Nephron progenitor cell (in vitro differentiated cells): ENCODE measurements around the gene UFL1.

Experiments used
- DNase-seq: peaks from one replicate; pipeline ENCODE4 v3.0.0; 2021
- H3K27ac Mint-ChIP-seq: 2 replicates; pipeline ENCODE4 v1.8.0; 2021; ENCODE audit warnings: mild to moderate bottlenecking, moderate library complexity, mixed read lengths
- H3K27me3 Mint-ChIP-seq: 2 replicates; pipeline ENCODE4 v1.8.0; 2021; ENCODE audit warnings: mild to moderate bottlenecking, low read depth, mixed read lengths; ENCODE audit not compliant: poor library complexity
- H3K36me3 Mint-ChIP-seq: 2 replicates; pipeline ENCODE4 v1.8.0; 2021; ENCODE audit warnings: low read depth, mixed read lengths
- H3K4me1 Mint-ChIP-seq: 2 replicates; pipeline ENCODE4 v1.8.0; 2021; ENCODE audit warnings: mixed read lengths
- H3K4me3 Mint-ChIP-seq: 2 replicates; pipeline ENCODE4 v1.8.0; 2021; ENCODE audit warnings: mild to moderate bottlenecking, moderate library complexity, mixed read lengths
- H3K9me3 Mint-ChIP-seq: 2 replicates; pipeline ENCODE4 v1.8.0; 2021; ENCODE audit warnings: mild to moderate bottlenecking, moderate library complexity, mixed read lengths
- CTCF ChIP-seq: fragments of 200-600 bp; sonication (generic); IDR thresholded peaks from 2 replicates; pipeline ENCODE4 v1.5.0; 2021; ENCODE audit warnings: antibody characterized with exemption

Gene UFL1

DNA sequence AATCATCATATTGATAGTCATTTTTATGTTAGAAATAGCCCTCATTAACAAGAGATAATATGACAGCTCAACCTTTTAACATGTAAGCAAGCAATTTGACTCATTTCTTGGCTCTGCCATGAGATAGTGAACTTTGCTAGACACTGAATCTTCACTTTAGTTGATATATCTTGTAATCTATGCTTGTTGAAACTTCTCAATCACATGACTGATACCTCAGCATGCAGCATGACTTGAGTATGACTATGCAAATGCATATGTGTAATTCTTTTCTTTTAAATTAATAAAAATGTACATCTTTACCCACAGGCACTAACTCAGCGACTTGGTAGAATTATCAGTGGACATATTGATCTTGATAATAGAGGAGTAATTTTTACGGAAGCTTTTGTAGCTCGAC lies 6.6 kb downstream of the UFL1 start:
- peaks cover 5% of the 10 kb centered on the region for H3K4me1 Mint-ChIP-seq
- no peak for DNase-seq
- TF ChIP-seq CTCF: no peak
- H3K4me3 Mint-ChIP-seq: no peak overlapping the region
- H3K9me3 Mint-ChIP-seq: peaks cover 4% of the 10 kb centered on the region
- H3K27me3 Mint-ChIP-seq: no peaks in the 10 kb centered on the region
- H3K27ac Mint-ChIP-seq: no peak overlapping the region
- peaks cover 75% of the 10 kb centered on the region for H3K36me3 Mint-ChIP-seq

DNA sequence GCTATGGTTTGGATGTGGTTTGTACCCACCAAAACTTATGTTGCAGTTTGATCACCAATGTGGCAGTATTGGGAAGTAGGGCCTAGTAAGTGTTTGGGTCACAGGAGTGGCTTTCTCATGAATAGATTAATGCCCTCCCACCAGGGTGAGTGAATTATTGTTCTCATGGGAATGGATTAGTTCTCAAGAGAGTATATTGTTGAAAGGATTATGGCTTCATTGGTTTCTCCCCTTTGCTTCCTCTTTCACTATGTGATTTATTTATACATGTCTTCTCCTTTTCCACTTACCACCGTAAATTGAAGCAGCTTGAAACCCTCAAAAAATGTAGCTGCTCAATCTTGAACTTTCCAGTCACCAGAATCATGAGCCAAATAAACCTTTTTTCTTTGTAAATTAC lies 10.8 kb downstream of the UFL1 start:
- no peaks in the 10 kb centered on the region for H3K27me3 Mint-ChIP-seq

DNA sequence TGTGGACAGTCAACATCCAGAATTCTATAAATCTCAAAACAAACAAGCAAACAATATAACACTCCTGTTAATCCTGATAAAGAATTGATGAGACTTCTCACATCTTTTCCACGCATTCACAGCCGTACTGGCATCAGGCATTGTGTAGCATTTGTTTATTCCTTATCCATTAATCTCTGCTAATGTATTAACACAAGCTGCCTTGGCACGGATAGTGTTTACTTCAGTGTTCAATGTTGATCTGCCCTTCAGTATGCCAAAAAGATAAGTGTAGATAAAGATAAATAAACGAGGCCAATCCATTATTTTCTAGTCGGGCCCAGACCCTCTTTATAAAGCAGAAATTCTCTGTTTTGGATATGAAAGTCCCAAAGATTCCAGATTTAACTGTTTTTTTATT lies 16.1 kb downstream of the UFL1 start:
- Mint-ChIP-seq H3K4me3 (no peak overlapping the region), H3K36me3 (peaks cover 37% of the 10 kb centered on the region), H3K27ac (no peak overlapping the region), H3K4me1 (no peaks in the 10 kb centered on the region), H3K9me3 (no peaks in the 10 kb centered on the region), H3K27me3 (no peaks in the 10 kb centered on the region)
- no peak for DNase-seq
- TF ChIP-seq CTCF: no peak

More for the DNA sequence above, 10.8 kb downstream of the UFL1 start:
- no peak for TF ChIP-seq CTCF
- Mint-ChIP-seq H3K4me1 (no peaks in the 10 kb centered on the region), H3K9me3 (peaks cover 4% of the 10 kb centered on the region), H3K4me3 (no peak overlapping the region), H3K36me3 (peaks cover 67% of the 10 kb centered on the region), H3K27ac (no peak overlapping the region)
- DNase-seq: no peak

DNA sequence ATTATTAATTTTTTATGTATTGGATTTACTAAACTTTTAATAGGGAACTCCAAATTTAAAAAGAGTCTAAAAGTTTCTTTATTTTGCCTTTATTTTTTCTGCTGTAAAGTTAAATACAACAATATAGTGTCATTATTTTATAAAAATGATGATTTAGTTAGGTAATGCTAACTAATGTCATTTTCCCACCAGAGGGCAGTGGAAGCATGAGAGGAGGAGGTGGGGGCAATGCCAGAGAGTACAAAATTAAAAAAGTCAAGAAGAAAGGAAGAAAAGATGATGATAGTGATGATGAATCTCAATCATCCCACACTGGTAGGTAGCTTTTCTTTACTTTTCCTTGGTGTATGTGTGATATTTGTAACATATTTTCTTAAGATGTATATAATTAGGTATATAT lies 21.1 kb downstream of the UFL1 start:
- H3K4me1 Mint-ChIP-seq: no peaks in the 10 kb centered on the region
- H3K4me3 Mint-ChIP-seq: no peak overlapping the region
- H3K27ac Mint-ChIP-seq: no peak overlapping the region
- no peak for DNase-seq
- peaks cover 41% of the 10 kb centered on the region for H3K36me3 Mint-ChIP-seq
- H3K27me3 Mint-ChIP-seq: no peaks in the 10 kb centered on the region
- no peaks in the 10 kb centered on the region for H3K9me3 Mint-ChIP-seq
- TF ChIP-seq CTCF: peak; percentile 8

GRCh38 chr6:96545882-96546281 lies 24.3 kb downstream of the UFL1 start:
- H3K4me1 Mint-ChIP-seq: no peaks in the 10 kb centered on the region
- H3K27ac Mint-ChIP-seq: no peak overlapping the region
- H3K27me3 Mint-ChIP-seq: no peaks in the 10 kb centered on the region
- no peak for TF ChIP-seq CTCF
- H3K36me3 Mint-ChIP-seq: peaks cover 49% of the 10 kb centered on the region
- no peak overlapping the region for H3K4me3 Mint-ChIP-seq
- no peak for DNase-seq
- no peaks in the 10 kb centered on the region for H3K9me3 Mint-ChIP-seq

- no peaks in the 10 kb centered on the region for H3K9me3 Mint-ChIP-seq
- peaks cover 66% of the 10 kb centered on the region for H3K36me3 Mint-ChIP-seq
- TF ChIP-seq CTCF: no peak
- H3K27ac Mint-ChIP-seq: no peak overlapping the region
- H3K4me3 Mint-ChIP-seq: no peak overlapping the region
- no peaks in the 10 kb centered on the region for H3K4me1 Mint-ChIP-seq
- DNase-seq: no peak
- no peaks in the 10 kb centered on the region for H3K27me3 Mint-ChIP-seq
These were observed 26.0 kb downstream of the UFL1 start for GRCh38 chr6:96547654-96548053.
